Activated naive CD4-positive, alpha-beta T cell treated with anti-CD3 and anti-CD28 coated beads for 36 hours (primary cell): ENCODE results near the gene NTM. TPM values are rescaled to one million over a fixed set of nuclear protein-coding genes. Genes with fewer than 3 reads are reported as not detected.
"Not testable (repeated sequence)": the region's sequence is repeated elsewhere in the genome, so short reads cannot be mapped to it uniquely, and the experiment has no call there.

Experiments
- CTCF ChIA-PET: fragments of 350-600 bp; sonication (Branson Sonifier 250); formaldehyde crosslinking; loops from one replicate; lab custom pipeline; 2021; ENCODE audit warnings: antibody characterized with exemption; lab: Charles Lee
- DNase-seq: peaks from one replicate; pipeline ENCODE4 v3.0.0-alpha.2; 2020
- H3K27ac Mint-ChIP-seq: one replicate; pipeline ENCODE4 v1.8.0; 2021; ENCODE audit warnings: mild to moderate bottlenecking, mixed read lengths
- H3K27me3 Mint-ChIP-seq: one replicate; pipeline ENCODE4 v1.8.0; 2021; ENCODE audit warnings: low read depth, mixed read lengths
- H3K36me3 Mint-ChIP-seq: one replicate; pipeline ENCODE4 v1.8.0; 2021; ENCODE audit warnings: low read depth, mixed read lengths
- H3K4me1 Mint-ChIP-seq: one replicate; pipeline ENCODE4 v1.8.0; 2021; ENCODE audit warnings: low read depth, mixed read lengths
- H3K4me3 Mint-ChIP-seq: one replicate; pipeline ENCODE4 v1.8.0; 2021; ENCODE audit warnings: mild to moderate bottlenecking, moderate library complexity, mixed read lengths
- H3K9me3 Mint-ChIP-seq: one replicate; pipeline ENCODE4 v1.8.0; 2021; ENCODE audit warnings: mixed read lengths
- intact Hi-C: fragments of 100-400 bp; cut with micrococcal nuclease; formaldehyde crosslinking; loops from one replicate; pipeline ENCODE4 v1.15.1; 2023
- total RNA-seq, 2 experiments: library from RNA; stranded (reverse); gene quantifications; one replicate each; pipeline ENCODE4 v1.2.3, GENCODE V29; 2021

Gene NTM
- total RNA-seq, 2 experiments from 2014 or later = not detected

- Mint-ChIP-seq H3K36me3 (no peaks in the 10 kb centered on the region), H3K27ac (no peak overlapping the region), H3K4me3 (no peak overlapping the region), H3K9me3 (no peaks in the 10 kb centered on the region), H3K4me1 (no peaks in the 10 kb centered on the region), H3K27me3 (peaks cover 2% of the 10 kb centered on the region)
- CTCF ChIA-PET = no interaction called here
- intact Hi-C loops = no loop called here
- DNase-seq = no peak
Measured at GRCh38 chr11:132062031-132062430, 691.6 kb downstream of the NTM start.

DNA sequence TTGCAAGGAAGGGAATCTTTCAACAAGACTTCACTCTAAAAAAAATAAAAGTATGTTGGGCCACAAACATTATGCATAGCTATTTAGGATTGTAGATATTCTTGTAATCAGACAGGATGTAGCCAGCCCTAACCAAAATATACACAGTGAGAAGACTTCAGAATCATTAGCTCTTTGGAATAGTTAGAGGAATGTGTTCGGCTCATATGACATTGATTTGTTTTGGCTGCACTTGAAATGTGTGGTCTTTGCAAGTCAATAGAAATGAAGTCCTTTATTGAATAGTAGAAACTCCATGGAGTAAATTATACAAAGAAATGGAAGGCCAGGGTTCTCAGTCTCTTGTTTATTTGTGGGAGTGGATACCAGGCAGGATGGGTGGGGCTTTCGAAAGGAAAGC lies 692.1 kb downstream of the NTM start:
- intact Hi-C loops = no loop called here
- no peaks in the 10 kb centered on the region for H3K36me3 Mint-ChIP-seq
- peaks cover 2% of the 10 kb centered on the region for H3K27me3 Mint-ChIP-seq
- CTCF ChIA-PET = no interaction called here
- no peak overlapping the region for H3K4me3 Mint-ChIP-seq
- H3K4me1 Mint-ChIP-seq = no peaks in the 10 kb centered on the region
- no peaks in the 10 kb centered on the region for H3K9me3 Mint-ChIP-seq
- DNase-seq = no peak
- H3K27ac Mint-ChIP-seq = no peak overlapping the region

DNA sequence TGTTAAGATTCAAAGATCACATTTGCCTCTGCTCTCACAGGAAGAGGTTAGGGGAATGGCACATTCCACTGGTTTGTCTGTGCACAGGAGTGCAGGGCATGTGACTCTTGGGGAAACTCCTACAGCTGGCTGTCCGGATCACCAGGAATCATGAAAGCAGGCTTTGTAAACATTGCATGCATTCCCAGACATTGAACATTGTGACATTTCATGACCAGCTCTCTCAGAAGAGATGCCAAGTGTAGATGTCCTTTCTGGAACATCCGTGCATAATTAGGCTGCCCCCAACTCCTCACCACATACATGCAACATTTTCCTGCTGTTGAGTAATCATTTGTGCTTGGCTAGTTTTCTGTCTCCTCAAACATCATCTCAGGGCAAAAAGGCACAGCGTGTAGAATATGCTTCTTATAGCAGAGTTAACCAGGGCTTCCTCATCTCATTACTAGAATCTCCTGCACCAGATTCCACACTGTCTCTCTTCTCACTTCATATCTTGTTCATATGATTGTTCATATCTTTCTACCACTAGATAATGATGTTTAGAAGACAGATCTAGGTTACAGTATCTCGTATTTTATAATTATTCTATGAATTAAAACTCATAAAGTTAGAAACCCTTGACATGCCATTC lies 694.7 kb downstream of the NTM start:
- CTCF ChIA-PET = no interaction called here
- Mint-ChIP-seq H3K27ac (no peak overlapping the region), H3K4me3 (no peak overlapping the region), H3K36me3 (no peaks in the 10 kb centered on the region), H3K4me1 (no peaks in the 10 kb centered on the region), H3K27me3 (peaks cover 2% of the 10 kb centered on the region), H3K9me3 (no peaks in the 10 kb centered on the region)
- intact Hi-C loops = no loop called here
- no peak for DNase-seq

GRCh38 chr11:132068556-132068955 lies 698.1 kb downstream of the NTM start:
- no peaks in the 10 kb centered on the region for H3K9me3 Mint-ChIP-seq
- H3K4me1 Mint-ChIP-seq = no peaks in the 10 kb centered on the region
- no peak for DNase-seq
- no peak overlapping the region for H3K4me3 Mint-ChIP-seq
- H3K27ac Mint-ChIP-seq = no peak overlapping the region
- intact Hi-C loops = no loop called here
- H3K36me3 Mint-ChIP-seq = no peaks in the 10 kb centered on the region
- H3K27me3 Mint-ChIP-seq = peaks cover 2% of the 10 kb centered on the region
- CTCF ChIA-PET = no interaction called here

DNA sequence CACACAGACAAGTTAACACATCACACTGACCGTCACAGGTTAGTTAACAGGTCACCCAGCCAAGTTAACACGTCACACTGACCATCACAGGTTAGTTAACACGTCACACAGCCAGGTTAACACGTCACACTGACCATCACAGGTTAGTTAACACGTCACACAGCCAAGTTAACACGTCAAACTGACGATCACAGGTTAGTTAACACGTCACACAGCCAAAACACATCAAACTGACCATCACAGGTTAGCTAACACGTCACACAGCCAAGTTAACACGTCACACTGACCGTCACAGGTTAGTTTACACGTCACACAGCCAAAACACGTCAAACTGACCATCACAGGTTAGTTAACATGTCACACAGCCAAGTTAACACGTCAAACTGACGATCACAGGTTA lies 699.2 kb downstream of the NTM start:
- H3K9me3 Mint-ChIP-seq, CTCF ChIA-PET, H3K36me3 Mint-ChIP-seq, H3K4me1 Mint-ChIP-seq, H3K4me3 Mint-ChIP-seq, H3K27ac Mint-ChIP-seq, DNase-seq, intact Hi-C loops, H3K27me3 Mint-ChIP-seq: not testable (repeated sequence)

DNA sequence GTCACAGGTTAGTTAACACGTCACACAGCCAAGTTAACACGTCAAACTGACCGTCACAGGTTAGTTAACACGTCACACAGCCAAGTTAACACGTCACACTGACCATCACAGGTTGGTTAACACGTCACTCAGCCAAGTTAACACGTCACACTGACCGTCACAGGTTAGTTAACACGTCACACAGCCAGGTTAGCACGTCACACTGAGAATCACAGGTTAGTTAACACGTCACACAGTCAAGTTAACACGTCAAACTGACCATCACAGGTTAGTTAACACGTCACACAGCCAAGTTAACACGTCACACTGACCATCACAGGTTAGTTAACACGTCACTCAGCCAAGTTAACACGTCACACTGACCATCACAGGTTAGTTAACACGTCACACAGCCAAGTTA lies 700.5 kb downstream of the NTM start:
- DNase-seq, H3K9me3 Mint-ChIP-seq, H3K36me3 Mint-ChIP-seq, H3K27ac Mint-ChIP-seq, H3K4me3 Mint-ChIP-seq, intact Hi-C loops, H3K27me3 Mint-ChIP-seq, CTCF ChIA-PET, H3K4me1 Mint-ChIP-seq: not testable (repeated sequence)

GRCh38 chr11:132072044-132072857 lies 701.8 kb downstream of the NTM start:
- CTCF ChIA-PET = no interaction called here
- Mint-ChIP-seq H3K4me3 (no peak overlapping the region), H3K27me3 (no peaks in the 10 kb centered on the region), H3K36me3 (no peaks in the 10 kb centered on the region), H3K9me3 (no peaks in the 10 kb centered on the region), H3K4me1 (no peaks in the 10 kb centered on the region), H3K27ac (no peak overlapping the region)
- no peak for DNase-seq
- intact Hi-C loops = no loop called here

GRCh38 chr11:132072858-132073211 lies 702.4 kb downstream of the NTM start:
- no peak for DNase-seq
- CTCF ChIA-PET = no interaction called here
- H3K9me3 Mint-ChIP-seq = no peaks in the 10 kb centered on the region
- intact Hi-C loops = no loop called here
- H3K27ac Mint-ChIP-seq = no peak overlapping the region
- H3K4me1 Mint-ChIP-seq = no peaks in the 10 kb centered on the region
- H3K36me3 Mint-ChIP-seq = no peaks in the 10 kb centered on the region
- no peaks in the 10 kb centered on the region for H3K27me3 Mint-ChIP-seq
- H3K4me3 Mint-ChIP-seq = no peak overlapping the region

DNA sequence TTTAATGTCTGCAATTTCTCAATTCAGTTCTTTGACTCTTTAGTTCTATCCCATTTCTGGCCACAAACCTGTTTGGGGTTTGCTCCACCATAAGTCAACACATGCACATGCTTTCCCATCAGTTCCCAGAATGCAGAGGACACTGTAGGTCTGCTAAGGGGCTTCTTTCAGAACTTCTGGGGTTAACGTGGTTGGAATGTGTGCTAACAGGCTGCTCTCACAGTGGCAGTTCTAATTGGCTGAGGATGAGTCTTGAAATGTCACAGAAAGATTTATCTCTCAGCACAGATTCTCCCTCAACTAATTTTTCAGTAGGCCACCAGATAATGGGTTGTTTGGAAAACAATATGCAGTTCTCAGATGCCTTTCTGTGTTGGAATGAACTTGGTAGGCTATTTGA lies 703.4 kb downstream of the NTM start:
- H3K4me1 Mint-ChIP-seq = no peaks in the 10 kb centered on the region

DNA sequence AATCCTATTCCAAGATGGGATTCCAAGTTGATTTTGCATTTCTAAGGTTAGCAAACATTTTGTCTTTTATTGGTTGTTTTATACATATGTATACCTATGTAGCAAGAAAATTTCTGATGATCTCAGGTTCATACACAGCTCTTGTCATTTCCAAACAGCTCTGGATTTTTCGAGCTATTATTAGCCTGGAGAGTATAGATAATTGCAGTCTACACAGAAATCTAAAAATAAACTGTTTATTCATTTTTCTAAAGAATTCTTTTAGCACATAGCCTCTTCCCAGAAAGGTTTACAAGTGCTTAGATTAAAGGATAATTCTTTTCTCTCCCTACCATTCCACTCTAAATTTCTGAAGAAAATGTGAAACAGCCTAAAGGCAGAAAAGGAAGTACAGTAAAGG lies 705.0 kb downstream of the NTM start:
- no peak for DNase-seq
- CTCF ChIA-PET = no interaction called here
- H3K36me3 Mint-ChIP-seq = no peaks in the 10 kb centered on the region
- H3K4me3 Mint-ChIP-seq = no peak overlapping the region
- no peaks in the 10 kb centered on the region for H3K27me3 Mint-ChIP-seq
- H3K4me1 Mint-ChIP-seq = no peaks in the 10 kb centered on the region
- intact Hi-C loops = no loop called here
- H3K9me3 Mint-ChIP-seq = no peaks in the 10 kb centered on the region
- H3K27ac Mint-ChIP-seq = no peak overlapping the region

More for the DNA sequence above, 703.4 kb downstream of the NTM start:
- CTCF ChIA-PET = no interaction called here
- Mint-ChIP-seq H3K36me3 (no peaks in the 10 kb centered on the region), H3K9me3 (no peaks in the 10 kb centered on the region), H3K27me3 (no peaks in the 10 kb centered on the region), H3K4me3 (no peak overlapping the region), H3K27ac (no peak overlapping the region)
- intact Hi-C loops = no loop called here
- DNase-seq = no peak

- no peak for DNase-seq
- Mint-ChIP-seq H3K9me3 (peaks cover 8% of the 10 kb centered on the region), H3K4me1 (no peaks in the 10 kb centered on the region), H3K27me3 (peaks cover 3% of the 10 kb centered on the region), H3K4me3 (no peak overlapping the region), H3K36me3 (no peaks in the 10 kb centered on the region), H3K27ac (no peak overlapping the region)
- intact Hi-C loops = no loop called here
- CTCF ChIA-PET = no interaction called here
Measured at GRCh38 chr11:132077416-132077815, 707.0 kb downstream of the NTM start.

GRCh38 chr11:132078264-132079076 lies 708.1 kb downstream of the NTM start:
- no peak overlapping the region for H3K27ac Mint-ChIP-seq
- no peaks in the 10 kb centered on the region for H3K4me1 Mint-ChIP-seq
- H3K27me3 Mint-ChIP-seq = peaks cover 3% of the 10 kb centered on the region
- DNase-seq = no peak
- CTCF ChIA-PET = no interaction called here
- no peak overlapping the region for H3K4me3 Mint-ChIP-seq
- H3K36me3 Mint-ChIP-seq = peaks cover under 1% of the 10 kb centered on the region
- peaks cover 8% of the 10 kb centered on the region for H3K9me3 Mint-ChIP-seq
- intact Hi-C loops = no loop called here
